Smooth muscle cell (in vitro differentiated cells): ENCODE data around the gene POM121L12. TPM values are rescaled to one million over a fixed set of nuclear protein-coding genes. Genes with fewer than 3 reads are reported as not detected.

Experiments used
- DNase-seq: peaks from one replicate; lab custom pipeline; 2025; ENCODE audit not compliant: unreplicated experiment; lab: John Stamatoyannopoulos, UW
- H2AFZ ChIP-seq: fragments of 200-600 bp; sonication (generic); 2 replicates; pipeline ENCODE4 v1.6.0; 2016; ENCODE audit warnings: antibody characterized with exemption, low read depth, mild to moderate bottlenecking
- H3F3A ChIP-seq: fragments of 200-600 bp; sonication (generic); 2 replicates; pipeline ENCODE4 v1.6.0; 2017; ENCODE audit warnings: antibody characterized with exemption, low read depth
- H3K27ac ChIP-seq: fragments of 200-600 bp; sonication (generic); 2 replicates; pipeline ENCODE4 v1.5.1; 2016; ENCODE audit warnings: low read depth, mild to moderate bottlenecking
- H3K27me3 ChIP-seq: fragments of 200-600 bp; sonication (generic); 2 replicates; pipeline ENCODE4 v1.6.1; 2016; ENCODE audit warnings: low read depth, mild to moderate bottlenecking
- H3K36me3 ChIP-seq: fragments of 200-600 bp; sonication (generic); 2 replicates; pipeline ENCODE4 v1.5.1; 2016; ENCODE audit warnings: low read depth
- H3K4me1 ChIP-seq: fragments of 200-600 bp; sonication (generic); 2 replicates; pipeline ENCODE4 v1.5.1; 2016; ENCODE audit warnings: low read depth
- H3K4me2 ChIP-seq: fragments of 200-600 bp; sonication (generic); 2 replicates; pipeline ENCODE4 v1.6.0; 2016; ENCODE audit warnings: mild to moderate bottlenecking
- H3K4me3 ChIP-seq: fragments of 200-600 bp; sonication (generic); 2 replicates; pipeline ENCODE4 v1.5.1; 2016; ENCODE audit warnings: mild to moderate bottlenecking
- H3K79me2 ChIP-seq: fragments of 200-600 bp; sonication (generic); 2 replicates; pipeline ENCODE4 v1.6.0; 2016; ENCODE audit warnings: low read depth, mild to moderate bottlenecking
- H3K9ac ChIP-seq: fragments of 200-600 bp; sonication (generic); 2 replicates; pipeline ENCODE4 v1.6.0; 2016; ENCODE audit warnings: low read depth
- H3K9me3 ChIP-seq: fragments of 200-600 bp; sonication (generic); replicated peaks from 2 replicates; pipeline ENCODE4 v1.5.1; 2016; ENCODE audit warnings: low read depth
- H4K20me1 ChIP-seq: fragments of 200-600 bp; sonication (generic); 2 replicates; pipeline ENCODE4 v1.6.0; 2016; ENCODE audit warnings: low read depth
- CTCF ChIP-seq: fragments of 200-600 bp; sonication (generic); IDR thresholded peaks from 2 replicates; pipeline ENCODE4 v1.5.1; 2017; ENCODE audit warnings: borderline replicate concordance, mild to moderate bottlenecking, antibody characterized with exemption; ENCODE audit not compliant: insufficient read depth, poor library complexity, severe bottlenecking
- WGBS: methylation state at CpG from one replicate; pipeline ENCODE4 v1.1.7; 2016; ENCODE audit warnings: low lambda C conversion rate; 5-methylcytosine and 5-hydroxymethylcytosine counted together
- polyA plus RNA-seq: library from polyadenylated mRNA; unstranded; fragments of >200 nt; fragmentation: Nextera tagmentation; extraction: Ambion mirVana; gene quantifications from 2 replicates; pipeline ENCODE4 v1.2.1, GENCODE V29; 2016
- total RNA-seq: library from RNA; depleted of rRNA; stranded (reverse); fragments of >200 nt; gene quantifications from 2 replicates; pipeline ENCODE4 v1.2.3, GENCODE V29; 2014

The POM121L12 gene
- not detected in 2 replicates for total RNA-seq
- not detected in 2 replicates for polyA plus RNA-seq

- H3K27me3 ChIP-seq, result no peaks in the 10 kb centered on the region
- no peak within 1 kb of the TSS for H3K9ac ChIP-seq
- no peaks in the 10 kb centered on the region for H3K9me3 ChIP-seq
- no peak within 1 kb of the TSS for H3K4me2 ChIP-seq
- no peak within 1 kb of the TSS for H2AFZ ChIP-seq
- TF ChIP-seq CTCF, result no peak
- no peak within 1 kb of the TSS for H3K27ac ChIP-seq
- H3K4me3 ChIP-seq, result no peak within 1 kb of the TSS
- no peaks in the 10 kb centered on the region for H4K20me1 ChIP-seq
- H3F3A ChIP-seq, result no peaks in the 10 kb centered on the region
- no peak for DNase-seq
- H3K79me2 ChIP-seq, result no peaks in the 10 kb centered on the region
- no peaks in the 10 kb centered on the region for H3K36me3 ChIP-seq
- 98% methylated on average over 57 of the region's 59 CpGs for WGBS
- no peaks in the 10 kb centered on the region for H3K4me1 ChIP-seq
Observed at GRCh38 chr7:53035499-53036412, at the start of gene POM121L12. Gene POM121L12, plus strand, starts transcription at chr7:53035633. Its CDS starts 39 bp downstream, at chr7:53035672.

- Histone ChIP-seq H3K9ac (no peak overlapping the region), H2AFZ (no peak overlapping the region), H3F3A (no peaks in the 10 kb centered on the region), H4K20me1 (no peaks in the 10 kb centered on the region), H3K27ac (no peak overlapping the region), H3K36me3 (no peaks in the 10 kb centered on the region), H3K4me3 (no peak overlapping the region), H3K4me1 (no peaks in the 10 kb centered on the region), H3K79me2 (no peaks in the 10 kb centered on the region), H3K27me3 (no peaks in the 10 kb centered on the region), H3K4me2 (no peak overlapping the region), H3K9me3 (no peaks in the 10 kb centered on the region)
- no peak for DNase-seq
- no peak for TF ChIP-seq CTCF
Observed at GRCh38 chr7:52992001-52992400, 43.4 kb upstream of the POM121L12 start.

GRCh38 chr7:52992479-52993162, 42.8 kb upstream of the POM121L12 start:
- no peaks in the 10 kb centered on the region for H3F3A ChIP-seq
- 94% methylated on average over 4 of the region's 4 CpGs for WGBS
- TF ChIP-seq CTCF, result no peak

More at GRCh38 chr7:52992479-52993162, 42.8 kb upstream of the POM121L12 start:
- H3K9ac ChIP-seq, result no peak overlapping the region
- DNase-seq, result no peak
- H3K4me2 ChIP-seq, result no peak overlapping the region
- H3K36me3 ChIP-seq, result no peaks in the 10 kb centered on the region
- no peak overlapping the region for H3K4me3 ChIP-seq
- H4K20me1 ChIP-seq, result no peaks in the 10 kb centered on the region
- H2AFZ ChIP-seq, result no peak overlapping the region
- H3K9me3 ChIP-seq, result no peaks in the 10 kb centered on the region
- H3K27me3 ChIP-seq, result no peaks in the 10 kb centered on the region
- no peaks in the 10 kb centered on the region for H3K4me1 ChIP-seq
- no peaks in the 10 kb centered on the region for H3K79me2 ChIP-seq
- H3K27ac ChIP-seq, result no peak overlapping the region
